MM.1S (cell line): ENCODE measurements around the gene ZNF41.
"Not testable (repeated sequence)": the region's sequence is repeated elsewhere in the genome, so short reads cannot be mapped to it uniquely, and the experiment has no call there.

Source experiments
- DNase-seq: peaks from one replicate; pipeline ENCODE4 v3.0.0-alpha.2; 2015
- H2AFZ ChIP-seq: fragments of 300-600 bp; sonication (generic); 2 replicates; pipeline ENCODE4 v1.6.0; 2016; ENCODE audit warnings: antibody characterized with exemption, low read length
- H3F3A ChIP-seq: fragments of 300-600 bp; sonication (generic); 2 replicates; pipeline ENCODE4 v1.6.1; 2016; ENCODE audit warnings: mild to moderate bottlenecking, antibody characterized with exemption, low read length, moderate library complexity, mixed read lengths; ENCODE audit not compliant: insufficient read depth
- H3K27ac ChIP-seq: fragments of 300-600 bp; sonication (generic); 2 replicates; pipeline ENCODE4 v1.5.1; 2016; ENCODE audit warnings: mild to moderate bottlenecking, low read length
- H3K27me3 ChIP-seq: fragments of 300-600 bp; sonication (generic); replicated peaks from 2 replicates; pipeline ENCODE4 v1.6.0; 2016; ENCODE audit warnings: low read length; ENCODE audit not compliant: insufficient read depth
- H3K36me3 ChIP-seq: fragments of 300-600 bp; sonication (generic); replicated peaks from 2 replicates; pipeline ENCODE4 v1.6.1; 2016; ENCODE audit warnings: mild to moderate bottlenecking, low read length, mixed read lengths; ENCODE audit not compliant: insufficient read depth
- H3K4me1 ChIP-seq: fragments of 300-600 bp; sonication (generic); 2 replicates; pipeline ENCODE4 v1.6.1; 2016; ENCODE audit warnings: low read length, mixed read lengths
- H3K4me2 ChIP-seq: fragments of 300-600 bp; sonication (generic); 2 replicates; pipeline ENCODE4 v1.6.0; 2016; ENCODE audit warnings: low read depth, low read length
- H3K4me3 ChIP-seq: fragments of 300-600 bp; sonication (generic); 2 replicates; pipeline ENCODE4 v1.5.1; 2016; ENCODE audit warnings: low read length, mixed read lengths
- H3K79me2 ChIP-seq: fragments of 300-600 bp; sonication (generic); 2 replicates; pipeline ENCODE4 v1.6.1; 2016; ENCODE audit warnings: mixed run types, low read length, mixed read lengths
- H3K9ac ChIP-seq: fragments of 300-600 bp; sonication (generic); 2 replicates; pipeline ENCODE4 v1.6.1; 2016; ENCODE audit warnings: low read length, mixed read lengths
- H3K9me2 ChIP-seq: fragments of 300-600 bp; sonication (generic); replicated peaks from 2 replicates; pipeline ENCODE4 v1.6.1; 2016; ENCODE audit warnings: mild to moderate bottlenecking, low read length, mixed read lengths; ENCODE audit not compliant: insufficient read depth
- H3K9me3 ChIP-seq: fragments of 300-600 bp; sonication (generic); replicated peaks from 2 replicates; pipeline ENCODE4 v1.6.1; 2016; ENCODE audit warnings: mild to moderate bottlenecking, low read length, mixed read lengths; ENCODE audit not compliant: insufficient read depth
- H4K20me1 ChIP-seq: fragments of 300-600 bp; sonication (generic); 2 replicates; pipeline ENCODE4 v1.6.1; 2016; ENCODE audit warnings: mild to moderate bottlenecking, low read length, moderate library complexity, mixed read lengths; ENCODE audit not compliant: insufficient read depth
- EZH2 ChIP-seq: fragments of 300-600 bp; sonication (generic); optimal IDR thresholded peaks from 2 replicates; pipeline ENCODE3; 2017; ENCODE audit warnings: low read depth, mild to moderate bottlenecking, antibody characterized with exemption, low read length, mixed read lengths
- EZH2phosphoT487 ChIP-seq: fragments of 300-600 bp; sonication (generic); IDR thresholded peaks from 2 replicates; pipeline ENCODE4 v1.6.1; 2018; ENCODE audit warnings: antibody characterized with exemption, low read length
- TF ChIP-seq, protein P1 (sequence below): fragments of 300-600 bp; sonication (generic); IDR thresholded peaks from 2 replicates; pipeline ENCODE4 v1.5.1; 2016; ENCODE audit warnings: antibody characterized with exemption, low read length, mixed read lengths

ZNF41 gene

GRCh38 chrX:47497271-47497888 is 14.4 kb upstream of the ZNF41 start:
- no peak overlapping the region for H2AFZ ChIP-seq
- H3K9ac ChIP-seq = no peak overlapping the region
- no peaks in the 10 kb centered on the region for H4K20me1 ChIP-seq
- no peak for TF ChIP-seq EZH2
- TF ChIP-seq EZH2phosphoT487 = no peak
- TF ChIP-seq, protein P1, sequence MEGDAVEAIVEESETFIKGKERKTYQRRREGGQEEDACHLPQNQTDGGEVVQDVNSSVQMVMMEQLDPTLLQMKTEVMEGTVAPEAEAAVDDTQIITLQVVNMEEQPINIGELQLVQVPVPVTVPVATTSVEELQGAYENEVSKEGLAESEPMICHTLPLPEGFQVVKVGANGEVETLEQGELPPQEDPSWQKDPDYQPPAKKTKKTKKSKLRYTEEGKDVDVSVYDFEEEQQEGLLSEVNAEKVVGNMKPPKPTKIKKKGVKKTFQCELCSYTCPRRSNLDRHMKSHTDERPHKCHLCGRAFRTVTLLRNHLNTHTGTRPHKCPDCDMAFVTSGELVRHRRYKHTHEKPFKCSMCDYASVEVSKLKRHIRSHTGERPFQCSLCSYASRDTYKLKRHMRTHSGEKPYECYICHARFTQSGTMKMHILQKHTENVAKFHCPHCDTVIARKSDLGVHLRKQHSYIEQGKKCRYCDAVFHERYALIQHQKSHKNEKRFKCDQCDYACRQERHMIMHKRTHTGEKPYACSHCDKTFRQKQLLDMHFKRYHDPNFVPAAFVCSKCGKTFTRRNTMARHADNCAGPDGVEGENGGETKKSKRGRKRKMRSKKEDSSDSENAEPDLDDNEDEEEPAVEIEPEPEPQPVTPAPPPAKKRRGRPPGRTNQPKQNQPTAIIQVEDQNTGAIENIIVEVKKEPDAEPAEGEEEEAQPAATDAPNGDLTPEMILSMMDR = peak; percentile 53
- H3K27me3 ChIP-seq = no peaks in the 10 kb centered on the region
- H3K79me2 ChIP-seq = no peaks in the 10 kb centered on the region
- no peaks in the 10 kb centered on the region for H3K9me3 ChIP-seq
- no peak overlapping the region for H3K4me2 ChIP-seq
- H3F3A ChIP-seq = peaks cover 13% of the 10 kb centered on the region
- H3K9me2 ChIP-seq = no peaks in the 10 kb centered on the region
- H3K36me3 ChIP-seq = no peaks in the 10 kb centered on the region
- peaks cover 20% of the 10 kb centered on the region for H3K4me1 ChIP-seq
- H3K4me3 ChIP-seq = no peak overlapping the region
- DNase-seq = peak; percentile 15
- no peak overlapping the region for H3K27ac ChIP-seq

DNA sequence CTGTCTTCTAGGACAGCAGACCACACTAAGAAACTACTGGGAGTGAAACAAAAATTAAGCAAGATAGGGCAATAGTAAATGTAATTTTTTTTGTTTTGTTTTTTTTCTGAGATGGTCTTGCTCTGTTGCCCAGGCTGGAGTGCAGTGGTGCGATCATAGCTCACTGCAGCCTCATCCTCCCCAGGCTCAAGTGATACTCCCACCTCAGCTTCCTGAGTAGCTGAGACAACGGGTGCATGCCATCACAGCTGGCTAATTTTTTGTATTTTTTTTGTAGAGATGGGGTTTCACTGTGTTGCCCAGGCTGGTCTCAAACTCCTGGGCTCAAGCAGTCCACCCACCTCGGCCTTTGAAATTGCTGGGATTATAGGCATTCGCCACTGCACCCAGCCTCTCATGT is 9.1 kb upstream of the ZNF41 start:
- H3K9ac ChIP-seq, H3K4me3 ChIP-seq, H2AFZ ChIP-seq, H3K4me2 ChIP-seq, H4K20me1 ChIP-seq, DNase-seq, H3K27me3 ChIP-seq, H3F3A ChIP-seq, H3K9me3 ChIP-seq, H3K27ac ChIP-seq, H3K4me1 ChIP-seq, H3K9me2 ChIP-seq, H3K79me2 ChIP-seq, H3K36me3 ChIP-seq: not testable (repeated sequence)

GRCh38 chrX:47489507-47490275 is 6.7 kb upstream of the ZNF41 start:
- Histone ChIP-seq H3K4me1 (0 out of 2 replicates have a peak, but pooled peaks cover 5% of the 10 kb centered on the region), H3K4me3 (no peak overlapping the region), H3K9ac (no peak overlapping the region), H3K9me2 (no peaks in the 10 kb centered on the region), H3K27ac (no peak overlapping the region), H3K9me3 (no peaks in the 10 kb centered on the region), H4K20me1 (no peaks in the 10 kb centered on the region), H3K27me3 (no peaks in the 10 kb centered on the region), H3K36me3 (no peaks in the 10 kb centered on the region), H2AFZ (no peak overlapping the region), H3K4me2 (no peak overlapping the region), H3F3A (peaks cover 6% of the 10 kb centered on the region), H3K79me2 (no peaks in the 10 kb centered on the region)
- no peak for DNase-seq
- TF ChIP-seq EZH2 (no peak), EZH2phosphoT487 (no peak)
- TF ChIP-seq, protein P1 = no peak

GRCh38 chrX:47484885-47485284 is 1.9 kb upstream of the ZNF41 start:
- no peak for DNase-seq
- Histone ChIP-seq H3K4me3 (no peak overlapping the region), H3K9ac (no peak overlapping the region), H3K4me2 (no peak overlapping the region), H3K27ac (no peak overlapping the region), H3K9me2 (no peaks in the 10 kb centered on the region), H3K79me2 (peaks cover 17% of the 10 kb centered on the region), H3K4me1 (peaks cover 13% of the 10 kb centered on the region), H3K9me3 (no peaks in the 10 kb centered on the region), H2AFZ (no peak overlapping the region), H4K20me1 (no peaks in the 10 kb centered on the region), H3K36me3 (no peaks in the 10 kb centered on the region), H3K27me3 (no peaks in the 10 kb centered on the region), H3F3A (peaks cover 12% of the 10 kb centered on the region)
- TF ChIP-seq, protein P1 = no peak
- TF ChIP-seq EZH2 (no peak), EZH2phosphoT487 (no peak)
